GM18526 (cell line): Measurements from ENCODE around the gene DOK6.

Source experiments
- POLR2A ChIP-seq: IDR thresholded peaks from 3 replicates; pipeline ENCODE4 v1.6.1; 2011; ENCODE audit not compliant: insufficient read length; ENCODE audit errors: extremely low read depth

Gene DOK6

GRCh38 chr18:69400253-69400975 lies at the start of gene DOK6:
Gene DOK6 (plus strand): TSS chr18:69400888.
- TF ChIP-seq POLR2A = no peak

GRCh38 chr18:69353023-69353422 lies 47.7 kb upstream of the DOK6 start:
- no peak for TF ChIP-seq POLR2A

GRCh38 chr18:69357590-69357989 lies 43.1 kb upstream of the DOK6 start:
- no peak for TF ChIP-seq POLR2A

GRCh38 chr18:69358212-69358895 lies 42.3 kb upstream of the DOK6 start:
- TF ChIP-seq POLR2A = no peak

GRCh38 chr18:69364930-69365329 lies 35.8 kb upstream of the DOK6 start:
- no peak for TF ChIP-seq POLR2A

GRCh38 chr18:69365658-69366057 lies 35.0 kb upstream of the DOK6 start:
- TF ChIP-seq POLR2A = no peak

GRCh38 chr18:69367104-69367503 lies 33.6 kb upstream of the DOK6 start:
- no peak for TF ChIP-seq POLR2A

GRCh38 chr18:69371729-69372128 lies 29.0 kb upstream of the DOK6 start:
- TF ChIP-seq POLR2A = no peak

- no peak for TF ChIP-seq POLR2A
Measured at GRCh38 chr18:69380324-69380723, 20.4 kb upstream of the DOK6 start.

GRCh38 chr18:69383186-69383585 lies 17.5 kb upstream of the DOK6 start:
- TF ChIP-seq POLR2A = no peak

- no peak for TF ChIP-seq POLR2A
Measured at GRCh38 chr18:69387186-69387585, 13.5 kb upstream of the DOK6 start.

GRCh38 chr18:69388222-69388621 lies 12.5 kb upstream of the DOK6 start:
- TF ChIP-seq POLR2A = no peak

GRCh38 chr18:69397096-69397495 lies 3.6 kb upstream of the DOK6 start:
- no peak for TF ChIP-seq POLR2A

- TF ChIP-seq POLR2A = no peak
Measured at GRCh38 chr18:69399253-69399652, 1.4 kb upstream of the DOK6 start.

GRCh38 chr18:69400976-69401225 lies 213 bp downstream of the DOK6 start:
- TF ChIP-seq POLR2A = no peak

- TF ChIP-seq POLR2A = no peak
Measured at GRCh38 chr18:69401226-69401971, 711 bp downstream of the DOK6 start.
